ENCODE results near the gene ZNF248. TPM values are rescaled to one million over a fixed set of nuclear protein-coding genes. Genes with fewer than 3 reads are reported as not detected.
"Not testable (repeated sequence)": the region's sequence is repeated elsewhere in the genome, so short reads cannot be mapped to it uniquely, and the experiment has no call there.

The ZNF248 gene
- total RNA-seq, 4 donors from 2014 or later: 3.3 to 13.0 (median 4.0) TPM

- no peak overlapping the region for H3K4me3 ChIP-seq
- no peaks in the 10 kb centered on the region for H3K4me1 ChIP-seq
- H3K27me3 ChIP-seq: no peaks in the 10 kb centered on the region
- intact Hi-C loops (cut with DNase I): no loop called here
- DNase-seq: no peak
- 69 to 78% methylated on average over 2 to 3 of the region's 3 CpGs for WGBS, 2 donors
- no peak for TF ChIP-seq CTCF (IDR thresholded peaks at IDR 0.05)
- no peak for TF ChIP-seq POLR2A (IDR thresholded peaks at IDR 0.05)
- no peak overlapping the region for H3K27ac ChIP-seq
- H3K36me3 ChIP-seq: no peaks in the 10 kb centered on the region
- peaks cover 0 to 37% (median 7%) of the 10 kb centered on the region in 3 donors for H3K9me3 ChIP-seq
Observed at GRCh38 chr10:37739181-37739580, 118.2 kb downstream of the ZNF248 start.

- DNase-seq; H3K27ac ChIP-seq; H3K4me3 ChIP-seq; H3K36me3 ChIP-seq; H3K4me1 ChIP-seq; H3K27me3 ChIP-seq; intact Hi-C loops (cut with DNase I): not testable (repeated sequence)
- H3K9me3 ChIP-seq: peaks cover 0 to 37% (median 7%) of the 10 kb centered on the region in 3 donors
- 85 to 92% methylated on average over 3 to 11 of the region's 16 CpGs for WGBS, 2 donors
Observed at GRCh38 chr10:37738241-37738640, 119.2 kb downstream of the ZNF248 start.

- Histone ChIP-seq H3K27me3 (no peaks in the 10 kb centered on the region), H3K27ac (no peak overlapping the region), H3K36me3 (no peaks in the 10 kb centered on the region), H3K4me3 (no peak overlapping the region), H3K4me1 (no peaks in the 10 kb centered on the region), H3K9me3 (peaks cover 0 to 33% (median 7%) of the 10 kb centered on the region in 3 donors)
- TF ChIP-seq CTCF (IDR thresholded peaks at IDR 0.05) (no peak), POLR2A (IDR thresholded peaks at IDR 0.05) (no peak)
- DNase-seq: no peak
- WGBS, 2 donors: no CpG with 5 or more reads among the region's 15 CpGs
- intact Hi-C loops (cut with DNase I): no loop called here
Observed at GRCh38 chr10:37737336-37737735, 120.1 kb downstream of the ZNF248 start.

- no peak overlapping the region for H3K27ac ChIP-seq
- DNase-seq: no peak
- peaks cover 0 to 23% (median 7%) of the 10 kb centered on the region in 3 donors for H3K9me3 ChIP-seq
- no peaks in the 10 kb centered on the region for H3K4me1 ChIP-seq
- TF ChIP-seq CTCF (IDR thresholded peaks at IDR 0.05): no peak
- TF ChIP-seq POLR2A (IDR thresholded peaks at IDR 0.05): no peak
- no peaks in the 10 kb centered on the region for H3K36me3 ChIP-seq
- H3K4me3 ChIP-seq: no peak overlapping the region
- intact Hi-C loops (cut with DNase I): no loop called here
- WGBS, 2 donors: 38 to 43% methylated on average over 1 of the region's 1 CpG
- H3K27me3 ChIP-seq: no peaks in the 10 kb centered on the region
Observed at GRCh38 chr10:37736120-37736519, 121.3 kb downstream of the ZNF248 start.

GRCh38 chr10:37734971-37735370 is 122.4 kb downstream of the ZNF248 start:
- H3K27me3 ChIP-seq: no peaks in the 10 kb centered on the region
- TF ChIP-seq CTCF (IDR thresholded peaks at IDR 0.05) (no peak), POLR2A (IDR thresholded peaks at IDR 0.05) (no peak)
- DNase-seq: no peak
- no peak overlapping the region for H3K4me3 ChIP-seq
- intact Hi-C loops (cut with DNase I): no loop called here
- peaks cover 0 to 21% (median 7%) of the 10 kb centered on the region in 3 donors for H3K9me3 ChIP-seq
- H3K4me1 ChIP-seq: no peaks in the 10 kb centered on the region
- H3K27ac ChIP-seq: no peak overlapping the region
- WGBS, 2 donors: 72 to 82% methylated on average over 2 of the region's 2 CpGs
- no peaks in the 10 kb centered on the region for H3K36me3 ChIP-seq

Other genes starting within 250 kb of the ZNF248 start
- gene ZNF25, start 119.0 kb upstream of the ZNF248 start, total RNA-seq: 1 to 10 TPM; 1.7 to 8.0 (median 3.2) TPM
- gene ZNF33A, start 153.1 kb upstream of the ZNF248 start, total RNA-seq: 10 to 100 TPM; 16.5 to 31.1 (median 17.6) TPM
- 10 to 100 TPM in 2 of 4 donors, 1 to 10 TPM in 2; 4.4 to 17.6 (median 11.9) TPM for gene ZNF37A, start 236.7 kb upstream of the ZNF248 start, total RNA-seq

Data from esophagus squamous epithelium (tissue), 5 donors.